Nephron (organoid): ENCODE results near the gene RDH12.
"Not testable (repeated sequence)": the region's sequence is repeated elsewhere in the genome, so short reads cannot be mapped to it uniquely, and the experiment has no call there.

ENCODE experiments used
- H3K27ac Mint-ChIP-seq, 3 experiments: 2 replicates each; pipeline ENCODE4 v1.8.0; 2020; ENCODE audit warnings: mixed read lengths in 3 of 3, mild to moderate bottlenecking in 2 of 3, moderate library complexity in 1 of 3
- H3K27me3 Mint-ChIP-seq: 2 replicates; pipeline ENCODE4 v1.8.0; 2021; ENCODE audit warnings: low read depth, mild to moderate bottlenecking, moderate library complexity, mixed read lengths
- H3K36me3 Mint-ChIP-seq: 2 replicates; pipeline ENCODE4 v1.8.0; 2020; ENCODE audit warnings: low read depth, mixed read lengths
- H3K4me1 Mint-ChIP-seq: 2 replicates; pipeline ENCODE4 v1.8.0; 2020; ENCODE audit warnings: mixed read lengths
- H3K4me3 Mint-ChIP-seq, 3 experiments: 2 replicates each; pipeline ENCODE4 v1.8.0; 2020; ENCODE audit warnings: mild to moderate bottlenecking in 3 of 3, mixed read lengths in 3 of 3, moderate library complexity in 2 of 3
- H3K9me3 Mint-ChIP-seq: 2 replicates; pipeline ENCODE4 v1.8.0; 2020; ENCODE audit warnings: mixed read lengths
- TF ChIP-seq, protein P1 (sequence below), 3 experiments: fragments of 200-600 bp; sonication (generic); IDR thresholded peaks; one replicate each; pipeline ENCODE4 v1.5.0; 2021; ENCODE audit warnings: antibody characterized with exemption in 3 of 3; ENCODE audit not compliant: unreplicated experiment in 3 of 3

RDH12 gene

DNA sequence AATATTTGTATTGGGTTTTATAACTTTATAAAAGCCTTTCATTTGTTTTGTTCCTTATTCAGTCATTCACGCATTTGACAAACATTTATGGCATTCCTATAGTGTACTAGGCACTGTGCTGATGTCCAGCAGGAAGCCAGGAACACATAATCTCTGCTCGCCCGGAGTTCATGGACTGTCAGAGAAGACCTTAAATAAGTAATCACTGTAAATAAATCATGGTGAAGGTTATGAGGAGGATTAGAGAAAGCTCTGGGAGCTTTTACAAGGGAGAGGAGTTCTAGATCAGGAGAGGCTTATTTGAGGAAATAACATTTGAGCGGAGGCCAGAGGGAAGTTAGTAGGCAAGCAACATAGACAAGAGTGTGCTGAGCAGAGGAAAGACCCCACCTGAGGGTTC is 4.7 kb upstream of the RDH12 start:
- peaks cover 8% of the 10 kb centered on the region for H3K36me3 Mint-ChIP-seq
- no peaks in the 10 kb centered on the region for H3K9me3 Mint-ChIP-seq
- H3K4me1 Mint-ChIP-seq, result peaks cover 27% of the 10 kb centered on the region
- peaks cover 4% of the 10 kb centered on the region for H3K27me3 Mint-ChIP-seq
- no peak overlapping the region for H3K4me3 Mint-ChIP-seq
- no peak overlapping the region for H3K27ac Mint-ChIP-seq
- TF ChIP-seq, protein P1, sequence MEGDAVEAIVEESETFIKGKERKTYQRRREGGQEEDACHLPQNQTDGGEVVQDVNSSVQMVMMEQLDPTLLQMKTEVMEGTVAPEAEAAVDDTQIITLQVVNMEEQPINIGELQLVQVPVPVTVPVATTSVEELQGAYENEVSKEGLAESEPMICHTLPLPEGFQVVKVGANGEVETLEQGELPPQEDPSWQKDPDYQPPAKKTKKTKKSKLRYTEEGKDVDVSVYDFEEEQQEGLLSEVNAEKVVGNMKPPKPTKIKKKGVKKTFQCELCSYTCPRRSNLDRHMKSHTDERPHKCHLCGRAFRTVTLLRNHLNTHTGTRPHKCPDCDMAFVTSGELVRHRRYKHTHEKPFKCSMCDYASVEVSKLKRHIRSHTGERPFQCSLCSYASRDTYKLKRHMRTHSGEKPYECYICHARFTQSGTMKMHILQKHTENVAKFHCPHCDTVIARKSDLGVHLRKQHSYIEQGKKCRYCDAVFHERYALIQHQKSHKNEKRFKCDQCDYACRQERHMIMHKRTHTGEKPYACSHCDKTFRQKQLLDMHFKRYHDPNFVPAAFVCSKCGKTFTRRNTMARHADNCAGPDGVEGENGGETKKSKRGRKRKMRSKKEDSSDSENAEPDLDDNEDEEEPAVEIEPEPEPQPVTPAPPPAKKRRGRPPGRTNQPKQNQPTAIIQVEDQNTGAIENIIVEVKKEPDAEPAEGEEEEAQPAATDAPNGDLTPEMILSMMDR (IDR thresholded peaks at IDR 0.05; ENCODE audit: unreplicated experiment in 3 of 3), result no peak

DNA sequence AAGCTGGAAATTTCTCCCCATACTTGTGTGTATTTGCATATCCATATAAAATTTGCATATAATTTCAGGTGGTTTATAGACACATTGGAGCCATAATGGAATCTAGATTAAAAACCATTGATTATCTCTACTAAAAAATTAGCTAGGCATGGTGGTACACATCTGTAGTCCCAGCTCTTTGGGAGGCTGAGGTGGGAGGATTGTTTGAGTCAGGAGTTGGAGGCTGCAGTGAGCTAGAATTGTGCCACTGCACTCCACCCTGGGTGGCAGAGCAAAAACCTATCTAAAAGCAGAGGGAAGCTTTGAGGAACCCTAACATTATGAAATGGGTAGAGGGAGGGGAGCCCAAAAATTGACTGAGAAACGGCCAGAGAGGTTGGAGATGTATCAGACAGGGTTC is 3.5 kb upstream of the RDH12 start:
- H3K36me3 Mint-ChIP-seq, result no peaks in the 10 kb centered on the region
- H3K27ac Mint-ChIP-seq, result no peak overlapping the region
- TF ChIP-seq, protein P1 (IDR thresholded peaks at IDR 0.05; ENCODE audit: unreplicated experiment in 3 of 3), result no peak
- no peak overlapping the region for H3K4me3 Mint-ChIP-seq
- H3K4me1 Mint-ChIP-seq, result peaks cover 17% of the 10 kb centered on the region
- H3K9me3 Mint-ChIP-seq, result no peaks in the 10 kb centered on the region
- peaks cover 4% of the 10 kb centered on the region for H3K27me3 Mint-ChIP-seq

DNA sequence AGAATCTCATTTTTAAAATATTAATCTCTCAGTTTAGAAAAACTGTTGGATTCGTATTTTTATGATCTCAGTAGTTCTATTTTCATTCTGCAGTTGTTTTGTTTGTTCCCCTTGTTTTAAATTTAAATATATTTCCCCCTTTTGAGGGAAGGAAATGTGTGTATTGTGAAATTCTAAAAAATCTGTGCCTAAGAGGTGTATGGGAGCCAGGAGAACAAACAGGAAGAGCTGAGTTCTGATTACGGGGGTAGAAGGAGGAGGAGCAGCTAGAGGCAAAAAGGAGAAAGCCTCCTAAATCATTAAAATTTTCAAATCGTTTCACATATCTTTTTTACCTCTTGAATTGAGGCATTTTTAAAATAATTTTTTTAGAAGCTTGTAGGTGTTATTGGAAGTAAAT is 2.3 kb downstream of the RDH12 start:
- no peaks in the 10 kb centered on the region for H3K36me3 Mint-ChIP-seq
- peaks cover 2% of the 10 kb centered on the region for H3K9me3 Mint-ChIP-seq
- TF ChIP-seq, protein P1 (IDR thresholded peaks at IDR 0.05; ENCODE audit: unreplicated experiment in 3 of 3), result no peak
- no peaks in the 10 kb centered on the region for H3K4me1 Mint-ChIP-seq
- H3K4me3 Mint-ChIP-seq, result no peak overlapping the region
- H3K27ac Mint-ChIP-seq, result no peak overlapping the region
- H3K27me3 Mint-ChIP-seq, result no peaks in the 10 kb centered on the region

DNA sequence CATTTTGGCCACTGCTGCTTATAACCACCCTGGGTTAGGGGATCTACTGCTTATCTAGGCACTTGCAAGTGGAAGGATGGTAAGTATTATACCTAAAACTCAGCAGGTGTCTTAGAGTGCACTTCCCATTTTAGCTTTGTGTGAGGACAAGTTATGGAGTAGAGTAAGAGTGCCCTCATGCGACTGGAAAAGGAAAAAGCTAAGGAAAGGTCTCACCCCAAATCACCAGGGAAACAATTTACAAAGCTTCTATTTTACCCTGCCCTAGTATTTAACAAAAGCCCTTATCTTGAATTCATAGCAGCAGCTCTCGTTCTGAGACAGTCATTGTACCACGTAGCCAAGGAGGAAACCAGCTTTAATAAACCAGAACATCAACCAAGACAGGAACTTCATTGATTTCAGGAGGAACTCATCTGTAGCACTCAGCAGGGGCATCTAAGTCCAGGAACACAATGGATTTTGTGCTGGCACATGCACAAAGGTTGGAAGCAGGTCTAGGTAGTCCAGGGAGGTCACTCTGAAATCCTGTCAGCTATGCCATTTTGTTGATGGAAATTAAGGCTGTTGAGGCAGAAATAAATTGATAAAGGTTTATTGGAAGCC is 2.9 kb downstream of the RDH12 start:
- Mint-ChIP-seq H3K9me3 (peaks cover 2% of the 10 kb centered on the region), H3K27ac (no peak overlapping the region), H3K4me1 (no peaks in the 10 kb centered on the region), H3K4me3 (no peak overlapping the region), H3K27me3 (no peaks in the 10 kb centered on the region), H3K36me3 (no peaks in the 10 kb centered on the region)
- TF ChIP-seq, protein P1 (IDR thresholded peaks at IDR 0.05; ENCODE audit: unreplicated experiment in 3 of 3), result peak; percentile 71 to 75 (median 74)

DNA sequence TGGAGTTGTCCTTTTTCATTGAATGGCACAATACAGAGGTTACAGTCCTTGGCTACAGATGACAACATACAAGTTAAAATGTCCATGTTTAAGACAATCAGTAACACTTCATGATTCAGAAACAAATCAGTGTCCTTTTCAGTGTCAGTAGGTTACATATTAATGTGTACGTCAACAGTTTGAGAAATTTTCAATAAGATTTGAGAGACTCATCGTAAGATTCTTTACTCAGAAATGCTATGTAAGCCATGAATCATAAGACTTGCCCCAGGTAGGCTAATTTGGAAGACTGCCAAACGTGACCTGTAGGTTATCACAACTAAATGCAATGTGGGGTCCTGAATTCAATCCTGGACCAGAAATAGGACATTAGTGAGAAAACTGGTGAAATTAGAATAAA is 3.5 kb downstream of the RDH12 start:
- Mint-ChIP-seq H3K36me3 (no peaks in the 10 kb centered on the region), H3K4me1 (no peaks in the 10 kb centered on the region), H3K4me3 (no peak overlapping the region), H3K27ac (no peak overlapping the region), H3K9me3 (peaks cover 6% of the 10 kb centered on the region), H3K27me3 (no peaks in the 10 kb centered on the region)
- TF ChIP-seq, protein P1 (IDR thresholded peaks at IDR 0.05; ENCODE audit: unreplicated experiment in 3 of 3), result no peak

DNA sequence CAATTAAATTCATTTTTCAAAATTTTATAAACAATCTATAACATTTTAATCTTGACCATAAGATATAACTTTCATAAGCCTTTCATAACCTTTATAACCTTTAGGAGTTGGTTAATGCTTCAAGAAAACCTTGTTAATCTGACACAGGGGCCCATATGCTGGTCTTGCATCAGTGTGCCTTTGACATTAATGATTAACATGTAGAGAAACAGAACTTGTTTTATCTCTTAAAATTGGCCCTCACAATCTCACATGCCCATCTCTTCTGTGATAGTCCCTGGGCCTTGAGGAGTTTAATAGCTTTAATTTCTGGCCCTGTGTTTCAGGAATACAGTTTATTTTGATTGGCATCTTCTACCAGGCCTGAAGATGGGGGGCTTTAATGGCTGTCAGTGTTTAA is 7.7 kb downstream of the RDH12 start:
- H3K4me3 Mint-ChIP-seq, H3K4me1 Mint-ChIP-seq, H3K36me3 Mint-ChIP-seq, H3K27me3 Mint-ChIP-seq, H3K27ac Mint-ChIP-seq: not testable (repeated sequence)
- H3K9me3 Mint-ChIP-seq, result peaks cover 10% of the 10 kb centered on the region

DNA sequence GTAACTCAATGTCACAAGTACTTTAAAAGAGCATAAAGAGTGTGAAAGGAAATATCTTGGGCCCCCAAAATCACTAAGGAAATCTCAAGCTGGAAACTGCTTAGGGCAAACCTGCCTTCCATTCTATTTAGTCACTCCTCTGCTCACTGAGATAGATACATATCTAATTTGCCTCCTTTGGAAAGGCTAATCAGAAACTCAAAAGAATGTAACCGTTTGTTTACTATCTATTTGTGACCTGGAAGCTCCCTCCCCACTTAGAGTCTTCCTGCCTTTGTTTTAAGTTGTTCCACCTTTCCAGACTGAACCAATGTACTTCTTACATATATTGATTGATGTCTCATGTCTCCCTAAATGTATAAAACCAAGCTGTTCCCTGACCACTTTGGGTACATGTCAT is 8.1 kb downstream of the RDH12 start:
- not testable (repeated sequence) for H3K4me1 Mint-ChIP-seq, H3K36me3 Mint-ChIP-seq, H3K4me3 Mint-ChIP-seq, H3K27me3 Mint-ChIP-seq, H3K27ac Mint-ChIP-seq
- peaks cover 10% of the 10 kb centered on the region for H3K9me3 Mint-ChIP-seq
